HG03432 (cell line): ENCODE data around the gene NPIPA8.
"Not testable (repeated sequence)": the region's sequence is repeated elsewhere in the genome, so short reads cannot be mapped to it uniquely, and the experiment has no call there.

Source experiments
- ATAC-seq: cut with Tn5 transposase; IDR thresholded peaks from one replicate; pipeline ENCODE4 v1.9.1; 2021; ENCODE audit warnings: mild to moderate bottlenecking, moderate library complexity; ENCODE audit not compliant: unreplicated experiment

NPIPA8 gene

DNA sequence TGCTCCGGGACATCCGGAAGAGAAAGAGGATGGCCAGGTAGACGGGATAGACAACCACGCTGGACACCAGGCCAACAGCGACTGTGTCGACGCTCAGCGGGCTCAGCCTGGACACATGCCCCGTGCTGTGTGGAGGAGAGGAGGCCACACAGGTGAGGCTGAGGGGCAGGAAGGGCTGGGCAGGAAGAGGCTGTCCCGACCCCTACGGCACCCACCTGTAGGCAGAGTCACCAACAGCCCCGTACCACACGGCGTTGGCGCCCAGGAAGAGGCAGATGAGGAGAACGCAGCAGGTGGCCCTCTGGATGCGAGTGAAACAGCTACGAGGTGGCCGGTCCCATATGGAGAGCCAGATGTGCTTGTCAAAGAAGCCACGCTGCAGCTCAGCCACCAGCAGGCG is at the start of gene NPIPA8:
TSS of gene NPIPA8 (minus strand) at position 101 of the 400 bp plus-strand sequence. CDS start 4,074 bp downstream, outside the sequence.
- not testable (repeated sequence) for ATAC-seq

DNA sequence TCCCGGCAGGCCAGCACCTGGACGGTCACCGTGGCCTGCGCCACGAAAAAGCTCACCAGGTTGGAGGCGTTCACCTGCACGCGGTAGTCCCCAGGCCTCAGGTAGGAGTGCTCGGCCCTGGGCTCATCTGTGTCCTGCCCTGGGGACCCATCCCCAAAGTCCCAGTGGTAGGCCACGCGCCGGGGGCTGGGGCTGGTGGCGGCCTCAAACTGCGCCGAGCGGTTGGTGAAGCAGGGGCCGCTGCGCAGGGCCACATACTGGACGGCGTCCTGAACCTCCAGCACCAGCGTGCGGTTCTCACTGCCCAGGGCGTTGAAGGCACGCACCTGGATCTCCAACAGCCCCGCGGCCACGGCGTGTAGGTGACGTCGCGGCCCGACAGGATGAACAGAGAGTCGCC is 48.7 kb upstream of the NPIPA8 start:
- ATAC-seq: not testable (repeated sequence)

GRCh38 chr16:18384869-18385268 is 48.3 kb upstream of the NPIPA8 start:
- not testable (repeated sequence) for ATAC-seq

DNA sequence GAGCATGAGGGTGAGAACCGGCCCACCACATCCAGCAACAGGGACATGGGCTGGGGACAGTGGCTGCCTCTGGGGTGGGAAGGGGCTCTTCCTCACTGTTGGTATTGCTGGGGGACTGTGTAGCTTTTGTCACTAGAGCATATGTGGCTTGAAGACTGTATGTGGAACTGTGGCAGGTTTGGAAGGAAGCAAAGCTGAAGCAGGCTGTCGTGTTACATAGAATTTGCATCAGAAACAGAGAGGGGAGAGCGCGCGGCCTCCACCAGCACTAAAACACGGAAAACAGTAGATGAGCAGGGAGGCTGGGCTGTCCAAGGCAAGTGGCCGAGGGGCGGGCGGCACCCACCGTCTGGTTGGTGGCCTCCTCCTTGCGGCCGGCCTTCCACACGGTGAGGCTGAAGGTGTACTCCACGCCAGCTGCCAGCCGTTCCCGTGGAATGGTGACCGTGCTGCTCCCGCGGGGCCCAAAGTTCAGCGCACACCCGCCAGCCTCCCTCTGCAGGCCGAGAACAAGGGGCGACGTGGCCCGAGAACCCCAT is 47.6 kb upstream of the NPIPA8 start:
- not testable (repeated sequence) for ATAC-seq

DNA sequence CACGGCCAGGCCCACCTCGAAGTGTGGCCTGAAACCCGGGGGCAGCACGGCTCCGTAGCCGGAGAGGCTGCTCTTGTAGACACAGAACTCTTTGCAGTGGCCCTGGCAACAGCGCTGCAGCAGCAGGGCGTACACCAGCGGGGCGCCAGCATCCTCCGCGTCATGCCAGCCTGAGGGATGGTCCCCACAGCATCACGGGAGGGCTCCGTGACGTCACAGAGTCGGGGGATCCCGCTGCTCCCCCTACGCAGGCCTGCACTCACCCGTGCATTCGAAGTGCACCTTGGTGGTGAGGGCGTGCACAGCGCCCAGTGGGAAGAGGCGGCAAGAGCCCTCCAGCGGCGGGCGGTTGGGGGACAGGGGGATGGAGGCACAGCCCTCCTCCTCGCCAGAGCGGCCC is 46.2 kb upstream of the NPIPA8 start:
- ATAC-seq: not testable (repeated sequence)

DNA sequence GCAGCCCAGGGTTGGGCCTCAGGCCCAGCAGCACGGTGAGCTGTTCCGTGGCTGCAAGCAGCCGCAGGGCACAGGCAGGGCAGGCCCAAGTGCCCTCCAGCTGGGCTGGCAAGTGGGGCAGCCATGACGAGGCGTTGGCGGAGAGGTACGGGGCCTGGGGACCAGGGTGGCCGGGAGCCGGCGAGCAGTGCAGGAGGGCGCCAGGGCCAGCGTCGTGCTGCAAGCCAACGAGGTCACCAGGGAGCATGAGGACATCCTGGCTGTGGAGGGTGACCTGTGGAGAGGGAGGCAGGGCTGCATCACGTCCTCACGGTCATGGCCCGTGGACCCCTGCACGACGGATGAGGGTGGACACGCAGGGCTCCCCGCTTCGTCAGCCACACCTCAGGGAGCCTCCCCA is 11.2 kb upstream of the NPIPA8 start:
- not testable (repeated sequence) for ATAC-seq

DNA sequence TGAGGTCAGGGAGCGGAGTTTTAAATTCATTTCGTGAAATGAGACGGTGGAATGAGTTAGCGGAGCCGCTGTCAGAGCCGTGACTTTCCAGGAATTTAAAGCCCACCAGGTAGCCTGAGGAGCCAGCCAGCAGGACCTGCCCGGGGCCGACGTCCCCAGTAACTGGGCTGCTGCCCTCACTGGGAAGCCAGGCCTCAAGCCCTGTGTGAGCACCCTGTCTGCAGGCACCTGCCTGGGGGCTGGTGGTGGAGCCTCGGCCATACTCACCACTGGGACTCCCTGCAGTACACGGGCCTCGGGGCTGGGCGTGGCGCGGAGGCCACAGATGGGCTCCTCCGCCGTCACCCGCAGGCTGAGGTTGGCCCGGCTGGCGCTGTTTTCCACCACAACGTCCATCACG is 10.5 kb upstream of the NPIPA8 start:
- not testable (repeated sequence) for ATAC-seq

DNA sequence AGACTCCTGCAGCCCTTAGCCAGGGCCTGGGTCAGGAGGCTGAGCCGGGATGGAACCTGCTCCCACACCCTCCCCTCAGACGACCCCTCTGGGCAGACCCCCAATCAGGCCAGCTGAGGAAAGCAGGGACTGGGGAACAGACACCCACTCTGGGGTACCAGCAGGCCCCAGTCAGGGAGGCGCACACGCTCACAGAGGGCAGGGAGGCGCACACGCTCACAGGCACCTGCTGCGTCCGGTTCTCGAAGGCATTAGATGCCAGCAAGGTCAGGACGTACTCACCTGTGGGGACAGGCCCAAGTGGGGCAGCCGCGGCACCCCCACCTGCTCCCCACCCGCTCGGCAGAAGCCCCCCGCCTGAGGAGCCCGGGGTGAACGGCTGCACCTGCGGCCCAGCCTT is 8.1 kb upstream of the NPIPA8 start:
- ATAC-seq: not testable (repeated sequence)

- ATAC-seq: not testable (repeated sequence)
Observed at GRCh38 chr16:18341986-18342385, 5.5 kb upstream of the NPIPA8 start.

DNA sequence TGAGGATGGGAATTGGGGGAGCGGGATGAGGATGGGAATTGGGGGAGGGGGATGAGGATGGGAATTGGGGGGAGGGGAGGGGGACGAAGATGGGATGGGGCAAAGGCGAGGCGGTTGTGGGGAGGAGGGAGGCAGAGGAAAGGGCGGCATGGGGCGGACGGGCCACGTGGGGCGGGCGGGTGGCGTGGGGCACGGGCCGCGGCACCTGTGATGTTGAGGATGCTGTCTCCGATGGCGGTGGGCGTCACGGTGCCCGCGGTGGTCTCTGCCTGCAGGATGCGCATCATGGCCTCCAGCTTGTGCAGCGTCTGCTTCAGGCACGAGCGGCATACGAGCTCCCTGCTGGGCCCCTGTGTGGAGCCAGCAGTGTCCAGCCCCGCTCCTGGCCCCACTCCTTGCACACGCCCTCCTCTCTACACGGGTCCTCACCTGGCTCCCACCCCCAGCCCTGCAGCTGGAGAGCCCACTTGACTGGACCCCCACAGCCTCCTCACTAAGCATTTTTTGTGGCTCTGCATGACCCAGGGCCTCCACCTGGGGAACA is 5.0 kb upstream of the NPIPA8 start:
- not testable (repeated sequence) for ATAC-seq

- not testable (repeated sequence) for ATAC-seq
Observed at GRCh38 chr16:18339210-18339609, 2.7 kb upstream of the NPIPA8 start.

DNA sequence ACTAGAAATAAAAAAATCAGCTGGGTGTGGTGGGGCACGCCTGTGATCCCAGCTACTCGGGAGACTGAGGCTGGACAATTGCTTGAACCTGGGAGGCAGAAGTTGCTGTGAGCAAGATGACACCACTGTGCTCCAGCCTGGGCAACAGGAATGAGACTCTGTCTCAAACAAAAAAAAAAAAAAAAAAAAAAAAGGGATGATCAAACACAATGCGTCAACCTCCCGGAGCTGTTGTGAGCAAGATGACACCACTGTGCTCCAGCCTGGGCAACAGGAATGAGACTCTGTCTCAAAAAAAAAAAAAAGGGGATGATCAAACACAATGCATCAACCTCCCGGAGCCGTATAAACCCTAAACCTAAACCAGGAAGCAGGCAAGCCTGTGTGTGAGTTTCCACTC is 24.7 kb downstream of the NPIPA8 start:
- not testable (repeated sequence) for ATAC-seq

DNA sequence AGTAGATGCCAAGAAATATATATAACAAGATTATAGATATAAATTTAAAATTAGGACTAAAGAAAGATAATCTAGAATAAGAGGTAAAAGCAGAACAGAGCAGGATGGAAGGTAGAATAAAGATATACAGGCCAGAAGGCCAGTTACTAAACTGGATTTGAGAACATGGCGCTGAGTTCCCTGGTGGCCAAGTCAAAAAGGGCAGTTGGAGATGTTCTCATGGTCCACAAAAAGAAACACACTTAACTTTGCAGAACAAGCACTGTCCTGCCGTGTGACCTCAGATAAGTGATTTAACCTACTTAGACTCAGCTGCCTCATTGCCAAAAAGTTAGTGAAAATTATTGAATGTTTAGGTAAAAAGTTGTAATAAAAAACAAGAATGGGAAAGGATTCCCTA is 27.4 kb downstream of the NPIPA8 start:
- ATAC-seq: not testable (repeated sequence)

DNA sequence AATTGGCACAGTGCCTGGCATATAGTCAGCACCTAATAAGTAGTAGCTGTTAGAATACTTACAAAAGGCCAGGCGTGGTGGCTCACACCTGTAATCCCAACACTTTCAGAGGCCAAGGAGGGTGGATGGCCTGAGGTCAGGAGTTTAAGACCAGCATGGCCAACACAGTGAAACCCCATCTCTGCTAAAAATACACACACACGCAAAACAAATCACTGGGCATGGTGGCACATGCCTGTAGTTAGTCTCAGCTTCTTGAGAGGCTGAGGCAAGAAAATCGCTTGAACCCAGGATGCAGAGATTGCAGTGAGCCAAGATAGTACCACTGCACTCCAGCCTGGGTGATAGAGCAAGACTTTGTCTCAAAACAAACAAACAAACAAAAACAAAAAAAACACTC is 29.3 kb downstream of the NPIPA8 start:
- not testable (repeated sequence) for ATAC-seq

DNA sequence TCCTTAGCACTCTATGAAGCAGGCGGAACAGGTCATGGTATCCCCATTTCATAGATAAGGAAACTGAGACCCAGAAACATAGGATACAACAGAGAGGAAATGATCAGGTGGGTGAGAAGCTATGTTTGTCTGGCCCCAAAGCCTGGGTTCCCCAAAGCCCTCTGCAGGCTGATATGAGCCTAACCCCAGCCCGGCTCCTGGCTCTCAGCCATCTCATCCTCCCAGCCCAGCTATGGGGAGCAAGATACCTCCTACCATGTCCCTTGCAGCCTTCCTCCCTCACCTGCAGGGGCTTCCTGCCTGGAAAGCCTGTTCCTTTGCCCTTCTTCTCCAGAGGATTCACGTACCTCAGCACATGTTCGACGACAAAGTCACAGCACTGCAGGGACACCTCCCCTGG is 30.5 kb downstream of the NPIPA8 start:
- not testable (repeated sequence) for ATAC-seq

DNA sequence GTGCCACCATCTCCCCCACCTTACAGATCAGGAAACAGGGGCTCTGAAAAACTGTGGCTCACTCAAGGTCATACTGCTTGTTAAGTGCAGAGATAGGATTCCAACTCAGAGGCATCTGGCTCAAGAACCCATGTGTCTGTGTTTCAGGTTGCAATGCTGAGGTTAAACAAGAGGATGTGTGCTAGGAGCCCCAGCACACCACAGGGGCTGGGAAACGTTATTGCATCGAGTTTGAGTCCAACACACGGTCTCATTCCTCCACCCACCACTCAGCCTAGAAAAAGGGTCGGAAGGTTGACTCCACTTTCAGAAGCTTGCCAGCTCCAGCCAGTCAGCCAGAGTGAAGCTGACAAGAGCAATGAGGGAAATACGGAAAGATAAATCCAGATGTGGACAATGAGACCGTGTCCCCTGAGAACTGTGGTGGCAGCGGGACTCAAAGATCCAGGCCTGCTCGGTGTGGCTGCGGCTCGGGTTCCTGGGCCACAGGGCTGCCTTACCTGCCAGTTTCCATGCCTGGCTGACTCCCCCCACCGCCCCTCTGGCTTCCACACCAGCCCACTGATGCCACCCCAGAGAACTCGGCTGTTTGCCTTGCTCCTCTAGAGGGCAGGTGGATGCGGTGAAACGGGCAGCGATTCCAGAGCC is 33.4 kb downstream of the NPIPA8 start:
- ATAC-seq: not testable (repeated sequence)

- not testable (repeated sequence) for ATAC-seq
Observed at GRCh38 chr16:18297714-18298113, 38.8 kb downstream of the NPIPA8 start.

- not testable (repeated sequence) for ATAC-seq
Observed at GRCh38 chr16:18296931-18297330, 39.6 kb downstream of the NPIPA8 start.

GRCh38 chr16:18294371-18294770 is 42.2 kb downstream of the NPIPA8 start:
- ATAC-seq: not testable (repeated sequence)

GRCh38 chr16:18293337-18293956 is 43.1 kb downstream of the NPIPA8 start:
- ATAC-seq: not testable (repeated sequence)

DNA sequence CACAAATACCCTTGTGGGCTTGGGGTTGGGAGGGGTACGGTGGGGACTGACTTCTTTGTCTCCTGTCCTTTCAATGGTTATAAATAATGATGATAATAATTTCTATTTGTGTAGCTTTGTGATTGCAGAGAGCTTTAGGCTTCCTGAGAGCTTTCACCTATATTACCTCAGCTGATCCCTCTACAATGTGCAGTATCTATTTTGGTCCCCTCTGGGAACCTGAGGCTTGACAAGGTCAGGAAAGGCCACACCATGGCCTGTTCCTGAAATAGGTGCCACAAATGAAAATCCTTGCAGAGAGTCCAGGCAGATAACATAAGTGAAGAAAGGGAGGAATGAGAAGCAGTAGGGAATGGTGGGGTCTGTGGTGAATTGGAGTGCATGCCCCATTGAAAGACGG is 45.6 kb downstream of the NPIPA8 start:
- not testable (repeated sequence) for ATAC-seq

DNA sequence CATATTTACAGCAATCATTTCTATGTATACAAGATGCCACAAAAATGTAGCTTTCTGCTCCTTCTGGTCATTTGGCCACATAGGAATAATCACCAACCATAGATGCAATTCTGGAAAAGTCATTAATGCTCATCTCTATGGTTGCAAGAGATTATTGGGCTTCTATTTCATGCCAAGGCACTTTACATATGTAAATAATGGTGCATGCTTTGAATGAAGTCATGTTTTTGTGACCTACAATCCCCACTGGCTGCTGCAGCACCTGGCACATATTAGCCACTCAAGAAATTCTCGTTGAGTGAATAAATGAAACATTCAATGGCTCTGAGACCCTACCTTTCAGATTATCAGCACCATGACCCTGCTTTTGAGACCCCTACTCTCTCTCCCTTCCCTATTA is 50.2 kb downstream of the NPIPA8 start:
- not testable (repeated sequence) for ATAC-seq
